SK-N-SH (cell line): Measurements from ENCODE around the gene CDKL5. TPM values are rescaled to one million over a fixed set of nuclear protein-coding genes. Genes with fewer than 3 reads are reported as not detected.
A peak's percentile ranks its signal among the peaks of the same experiment; 100 is the strongest.

Source experiments
- CTCF ChIA-PET: fragments of 300-600, 350-600 bp; formaldehyde crosslinking; extraction: SDS; loops from one replicate; lab custom pipeline; 2021; lab: Yijun Ruan, JAX
- POLR2A ChIA-PET: fragments of 350-600 bp; sonication (Branson Sonifier 250); formaldehyde crosslinking; extraction: SDS; loops from one replicate; lab custom pipeline; 2020; ENCODE audit warnings: antibody characterized with exemption, inconsistent platforms; lab: Yijun Ruan, JAX
- DNase-seq: peaks from one replicate; pipeline ENCODE4 v3.0.0; 2012
- H2AFZ ChIP-seq: fragments of 200-600 bp; sonication (generic); 2 replicates; pipeline ENCODE4 v1.8.1; 2016; ENCODE audit warnings: antibody characterized with exemption, mild to moderate bottlenecking, low read depth
- H3F3A ChIP-seq: fragments of 200-600 bp; sonication (generic); replicated peaks from 2 replicates; pipeline ENCODE3; 2016; ENCODE audit warnings: antibody characterized with exemption, mild to moderate bottlenecking; ENCODE audit not compliant: insufficient read depth
- H3K27ac ChIP-seq, 2 experiments: fragments of 200-500 bp in 1 of 2; fragments of 200-600 bp in 1 of 2; sonication (Bioruptor generic) in 1 of 2; sonication (generic), shearing (Covaris generic) in 1 of 2; 2 replicates each; pipeline versions ENCODE4 v1.5.1 to v1.6.1; 2014 to 2016; ENCODE audit warnings: low read depth in 2 of 2, inconsistent platforms in 1 of 2, low read length in 1 of 2, mild to moderate bottlenecking in 1 of 2, mixed read lengths in 1 of 2
- H3K27me3 ChIP-seq: fragments of 200-600 bp; sonication (generic), shearing (Covaris generic); 2 replicates; pipeline ENCODE4 v1.6.1; 2016; ENCODE audit warnings: mixed run types; ENCODE audit not compliant: insufficient read depth
- H3K36me3 ChIP-seq, 2 experiments: fragments of 200-500 bp in 1 of 2; fragments of 200-600 bp in 1 of 2; sonication (Bioruptor generic) in 1 of 2; sonication (generic) in 1 of 2; replicated peaks in 1 of 2; 2 replicates each; pipeline versions ENCODE3 to v1.5.1; 2014 to 2016; ENCODE audit warnings: low read length in 1 of 2, mild to moderate bottlenecking in 1 of 2; ENCODE audit not compliant: insufficient read depth in 2 of 2, control insufficient read depth in 1 of 2
- H3K4me1 ChIP-seq, 2 experiments: fragments of 200-500 bp in 1 of 2; fragments of 200-600 bp in 1 of 2; sonication (Bioruptor generic) in 1 of 2; sonication (generic), shearing (Covaris generic) in 1 of 2; 2 replicates each; pipeline versions ENCODE4 v1.5.1 to v1.6.1; 2014 to 2016; ENCODE audit warnings: low read depth in 1 of 2, low read length in 1 of 2, mixed run types in 1 of 2; ENCODE audit not compliant: insufficient read depth in 2 of 2, control insufficient read depth in 1 of 2
- H3K4me2 ChIP-seq: fragments of 200-600 bp; sonication (generic), shearing (Covaris generic); 2 replicates; pipeline ENCODE4 v1.6.1; 2017; ENCODE audit warnings: mixed run types
- H3K4me3 ChIP-seq, 2 experiments: fragments of 200-500 bp in 1 of 2; fragments of 200-600 bp in 1 of 2; sonication (Bioruptor generic) in 1 of 2; sonication (generic), shearing (Covaris generic) in 1 of 2; 2 replicates each; pipeline versions ENCODE4 v1.5.1 to v1.8.1; 2014 to 2016; ENCODE audit warnings: low read depth in 2 of 2, inconsistent platforms in 1 of 2, low read length in 1 of 2, mild to moderate bottlenecking in 1 of 2, mixed read lengths in 1 of 2, moderate library complexity in 1 of 2
- H3K79me2 ChIP-seq: fragments of 200-600 bp; sonication (generic); 2 replicates; pipeline ENCODE4 v1.8.1; 2017; ENCODE audit warnings: mild to moderate bottlenecking; ENCODE audit not compliant: insufficient read depth
- H3K9ac ChIP-seq: fragments of 200-600 bp; sonication (generic); 2 replicates; pipeline ENCODE4 v1.6.1; 2017; ENCODE audit warnings: mixed run types
- H3K9me2 ChIP-seq: fragments of 200-600 bp; sonication (generic); 2 replicates; pipeline ENCODE4 v1.6.1; 2017; ENCODE audit warnings: mixed run types
- H3K9me3 ChIP-seq: fragments of 200-600 bp; sonication (generic); 2 replicates; pipeline ENCODE4 v1.6.1; 2017; ENCODE audit warnings: mixed run types, mild to moderate bottlenecking, moderate library complexity
- H4K20me1 ChIP-seq: fragments of 200-600 bp; sonication (generic); 2 replicates; pipeline ENCODE4 v1.6.1; 2017; ENCODE audit warnings: mild to moderate bottlenecking, mixed run types; ENCODE audit not compliant: insufficient read depth
- CHD2 ChIP-seq: fragments of 150-350 bp; IDR thresholded peaks from 2 replicates; pipeline ENCODE4 v1.6.1; 2018; ENCODE audit warnings: low read length; ENCODE audit not compliant: partially characterized antibody
- ELF1 ChIP-seq: IDR thresholded peaks from 2 replicates; pipeline ENCODE4 v1.4.0; 2012
- EZH2phosphoT487 ChIP-seq: fragments of 200-600 bp; sonication (generic); IDR thresholded peaks from 2 replicates; pipeline ENCODE4 v1.6.1; 2017; ENCODE audit warnings: low read depth, mixed run types, mild to moderate bottlenecking, antibody characterized with exemption, moderate library complexity, borderline replicate concordance
- FOSL2 ChIP-seq: IDR thresholded peaks from 2 replicates; pipeline ENCODE4 v1.4.0; 2012; ENCODE audit warnings: low read depth, mild to moderate bottlenecking, moderate library complexity, borderline replicate concordance
- FOXJ3 ChIP-seq: sonication (generic); formaldehyde crosslinking; IDR thresholded peaks from 2 replicates; pipeline ENCODE4 v1.5.1; 2020; ENCODE audit warnings: mild to moderate bottlenecking, missing genetic modification reagents
- GABPA ChIP-seq: IDR thresholded peaks from 2 replicates; pipeline ENCODE4 v1.4.0; 2012; ENCODE audit warnings: low read depth, mild to moderate bottlenecking
- GATA2 ChIP-seq: sonication (generic); formaldehyde crosslinking; IDR thresholded peaks from 2 replicates; pipeline ENCODE4 v1.5.0; 2020; ENCODE audit warnings: mild to moderate bottlenecking, missing genetic modification reagents
- JUND ChIP-seq: IDR thresholded peaks from 2 replicates; pipeline ENCODE4 v1.4.0; 2012
- MEF2A ChIP-seq: IDR thresholded peaks from 2 replicates; pipeline ENCODE4 v1.4.0; 2012; ENCODE audit warnings: low read depth, borderline replicate concordance
- MXI1 ChIP-seq: IDR thresholded peaks from 2 replicates; pipeline ENCODE4 v1.6.1; 2012; ENCODE audit warnings: mild to moderate bottlenecking, low read depth, low read length, improper control_type of control experiment
- SMC3 ChIP-seq: IDR thresholded peaks from 2 replicates; pipeline ENCODE4 v1.6.1; 2012; ENCODE audit warnings: low read depth, low read length, improper control_type of control experiment
- YY1 ChIP-seq: IDR thresholded peaks from 2 replicates; pipeline ENCODE4 v1.4.0; 2012; ENCODE audit warnings: low read depth, mild to moderate bottlenecking
- WGBS: methylation state at CpG from one replicate; pipeline ENCODE4 v1.1.6; 2017; ENCODE audit warnings: low lambda C conversion rate; 5-methylcytosine and 5-hydroxymethylcytosine counted together
- polyA plus RNA-seq, 3 experiments: library from polyadenylated mRNA; depleted of rRNA; stranded (reverse); fragments of >200 nt; gene quantifications; 2 replicates each; pipeline ENCODE4 v1.2.3, GENCODE V29; 2012
- TF ChIP-seq, protein P1 (sequence below): fragments of 150-350 bp; IDR thresholded peaks from 2 replicates; pipeline ENCODE4 v1.6.1; 2016; ENCODE audit warnings: mild to moderate bottlenecking, low read depth, low read length
- TF ChIP-seq, protein P2 (sequence below): IDR thresholded peaks from 2 replicates; pipeline ENCODE4 v1.4.0; 2012; ENCODE audit warnings: low read depth, borderline replicate concordance
- TF ChIP-seq, protein P3 (sequence below): IDR thresholded peaks from 2 replicates; pipeline ENCODE4 v1.4.0; 2012; ENCODE audit warnings: low read depth

CDKL5 gene
- polyA plus RNA-seq, 1 of the 3 experiments (the other 2 are of a cell fraction): 1.3 TPM

DNA sequence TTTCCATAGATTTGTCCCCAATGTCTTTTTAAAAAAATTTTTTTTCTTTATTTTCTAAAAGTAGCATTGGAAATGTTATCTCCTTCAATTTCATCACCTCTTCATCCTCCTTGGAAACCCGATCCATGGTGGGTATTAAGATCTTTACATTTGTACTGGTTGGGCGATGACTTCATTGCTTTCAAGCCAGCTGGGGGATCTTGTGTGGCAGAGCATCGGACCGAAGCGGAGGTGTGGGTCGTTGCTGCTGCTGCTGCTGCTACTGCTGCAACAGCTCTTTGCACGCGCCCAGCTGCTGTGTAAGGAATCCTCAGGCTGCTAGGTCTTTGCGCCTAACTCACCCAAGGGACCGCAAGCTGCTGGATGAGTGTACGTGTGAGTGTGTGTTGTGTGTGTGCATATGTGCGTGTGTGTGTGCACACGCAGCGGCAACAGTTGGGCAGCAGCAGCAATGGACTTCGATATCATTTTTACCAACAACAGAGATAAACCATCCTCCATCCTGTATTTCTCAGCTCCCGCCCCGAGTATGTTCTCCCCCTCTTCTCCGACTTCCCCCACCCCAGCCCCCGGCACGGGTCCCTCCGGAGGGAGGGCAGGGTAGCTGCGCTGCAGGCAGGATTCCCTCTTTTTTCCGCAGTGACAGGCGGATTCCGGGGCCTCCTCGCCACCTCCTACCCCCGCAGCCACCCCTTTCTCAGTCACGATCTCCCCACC, 768 bp upstream of the CDKL5 start:
- H3K4me2 ChIP-seq: peak overlapping the region; percentile 80
- POLR2A ChIA-PET: interaction anchor here (0.7 to 2.4 kb wide), 5 partner anchors 15 to 351 kb away, joined by 3 to 17 read pairs (median 4); partner anchors contain the start of gene PPEF1
- peak overlapping the region; percentile 42 to 77; a peak in 3 of 4 replicates for H3K27ac ChIP-seq
- H3K4me1 ChIP-seq: peaks cover 3 to 5% of the 10 kb centered on the region in 2 experiments; a peak in 2 of 4 replicates
- peak overlapping the region; percentile 55; the same call in 1 of the 2 replicates for H3K9ac ChIP-seq
- peaks cover 10% of the 10 kb centered on the region for H3F3A ChIP-seq
- H3K36me3 ChIP-seq: no peaks in the 10 kb centered on the region
- H3K4me3 ChIP-seq: peak overlapping the region; percentile 70 to 72
- H2AFZ ChIP-seq: peak overlapping the region; percentile 79
- no peaks in the 10 kb centered on the region; the same call in 1 of the 2 replicates for H3K27me3 ChIP-seq
- H3K9me3 ChIP-seq: no peaks in the 10 kb centered on the region
- 13% methylated on average over 27 of the region's 28 CpGs for WGBS
- H3K79me2 ChIP-seq: no peaks in the 10 kb centered on the region
- CTCF ChIA-PET: interaction anchor here (0.7 to 1.7 kb wide), 3 partner anchors 12 to 33 kb away, joined by 3 to 8 read pairs (median 4); no protein-coding TSS in a partner anchor
- no peaks in the 10 kb centered on the region for H3K9me2 ChIP-seq
- peak; percentile 57 for DNase-seq
- TF ChIP-seq GABPA (no peak), FOSL2 (no peak), MXI1 (peak; percentile 45; the same call in 1 of the 2 replicates), GATA2 (CRISPR knock-in tag) (0 out of 2 replicates have a peak, but pooled peaks have one; percentile 20), JUND (no peak), ELF1 (no peak), CHD2 (no peak), YY1 (no peak), MEF2A (no peak), SMC3 (no peak), FOXJ3 (no peak), EZH2phosphoT487 (no peak)
- TF ChIP-seq, protein P1, sequence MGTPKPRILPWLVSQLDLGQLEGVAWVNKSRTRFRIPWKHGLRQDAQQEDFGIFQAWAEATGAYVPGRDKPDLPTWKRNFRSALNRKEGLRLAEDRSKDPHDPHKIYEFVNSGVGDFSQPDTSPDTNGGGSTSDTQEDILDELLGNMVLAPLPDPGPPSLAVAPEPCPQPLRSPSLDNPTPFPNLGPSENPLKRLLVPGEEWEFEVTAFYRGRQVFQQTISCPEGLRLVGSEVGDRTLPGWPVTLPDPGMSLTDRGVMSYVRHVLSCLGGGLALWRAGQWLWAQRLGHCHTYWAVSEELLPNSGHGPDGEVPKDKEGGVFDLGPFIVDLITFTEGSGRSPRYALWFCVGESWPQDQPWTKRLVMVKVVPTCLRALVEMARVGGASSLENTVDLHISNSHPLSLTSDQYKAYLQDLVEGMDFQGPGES: no peak
- TF ChIP-seq, protein P2, sequence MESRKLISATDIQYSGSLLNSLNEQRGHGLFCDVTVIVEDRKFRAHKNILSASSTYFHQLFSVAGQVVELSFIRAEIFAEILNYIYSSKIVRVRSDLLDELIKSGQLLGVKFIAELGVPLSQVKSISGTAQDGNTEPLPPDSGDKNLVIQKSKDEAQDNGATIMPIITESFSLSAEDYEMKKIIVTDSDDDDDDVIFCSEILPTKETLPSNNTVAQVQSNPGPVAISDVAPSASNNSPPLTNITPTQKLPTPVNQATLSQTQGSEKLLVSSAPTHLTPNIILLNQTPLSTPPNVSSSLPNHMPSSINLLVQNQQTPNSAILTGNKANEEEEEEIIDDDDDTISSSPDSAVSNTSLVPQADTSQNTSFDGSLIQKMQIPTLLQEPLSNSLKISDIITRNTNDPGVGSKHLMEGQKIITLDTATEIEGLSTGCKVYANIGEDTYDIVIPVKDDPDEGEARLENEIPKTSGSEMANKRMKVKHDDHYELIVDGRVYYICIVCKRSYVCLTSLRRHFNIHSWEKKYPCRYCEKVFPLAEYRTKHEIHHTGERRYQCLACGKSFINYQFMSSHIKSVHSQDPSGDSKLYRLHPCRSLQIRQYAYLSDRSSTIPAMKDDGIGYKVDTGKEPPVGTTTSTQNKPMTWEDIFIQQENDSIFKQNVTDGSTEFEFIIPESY: no peak
- TF ChIP-seq, protein P3, sequence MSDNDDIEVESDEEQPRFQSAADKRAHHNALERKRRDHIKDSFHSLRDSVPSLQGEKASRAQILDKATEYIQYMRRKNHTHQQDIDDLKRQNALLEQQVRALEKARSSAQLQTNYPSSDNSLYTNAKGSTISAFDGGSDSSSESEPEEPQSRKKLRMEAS: no peak
- H4K20me1 ChIP-seq: no peaks in the 10 kb centered on the region
